HG02970 (cell line): ENCODE data around the gene NEK6.

Source experiments
- ATAC-seq: cut with Tn5 transposase; IDR thresholded peaks from one replicate; pipeline ENCODE4 v1.9.1; 2021; ENCODE audit warnings: mild to moderate bottlenecking, moderate library complexity, moderate number of reproducible peaks; ENCODE audit not compliant: unreplicated experiment, low FRiP score

NEK6 gene

DNA sequence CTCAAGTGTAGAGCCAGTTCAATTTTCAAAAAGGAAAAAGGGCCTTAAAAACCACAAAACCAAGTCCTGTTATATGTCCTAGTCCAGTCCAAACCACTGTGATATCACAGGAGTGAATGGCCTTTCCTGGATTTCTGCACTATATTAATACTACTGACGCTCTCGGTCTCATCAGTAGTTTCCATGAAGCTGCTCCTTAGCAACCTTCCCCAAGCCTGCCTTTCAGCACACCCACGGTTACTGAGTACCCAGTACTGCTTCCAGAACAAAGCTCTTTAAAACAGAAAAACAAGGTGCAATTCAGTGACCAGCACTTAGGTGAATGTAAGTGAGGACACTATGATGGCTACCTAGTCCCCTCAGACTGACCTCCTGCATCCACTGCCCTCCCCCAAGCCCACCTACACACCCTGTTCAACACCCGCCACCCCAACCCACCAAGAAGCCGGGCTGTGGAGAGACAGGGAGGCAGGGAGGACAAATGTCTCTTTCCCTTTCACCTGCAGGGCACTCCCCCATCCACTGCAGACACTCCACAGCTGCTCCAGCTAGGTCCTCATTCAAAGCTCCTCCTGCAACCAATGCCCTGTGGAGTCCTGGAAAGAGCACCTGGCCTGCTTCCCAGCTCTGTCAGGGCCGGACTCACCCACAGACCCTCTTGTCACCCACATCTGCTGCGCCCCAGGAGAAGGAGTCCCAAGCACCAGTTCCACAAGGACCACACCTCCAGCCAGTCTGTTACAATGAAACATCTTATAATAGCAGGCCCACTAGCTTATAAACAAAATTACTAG is 131.6 kb downstream of the NEK6 start:
- no peak for ATAC-seq

DNA sequence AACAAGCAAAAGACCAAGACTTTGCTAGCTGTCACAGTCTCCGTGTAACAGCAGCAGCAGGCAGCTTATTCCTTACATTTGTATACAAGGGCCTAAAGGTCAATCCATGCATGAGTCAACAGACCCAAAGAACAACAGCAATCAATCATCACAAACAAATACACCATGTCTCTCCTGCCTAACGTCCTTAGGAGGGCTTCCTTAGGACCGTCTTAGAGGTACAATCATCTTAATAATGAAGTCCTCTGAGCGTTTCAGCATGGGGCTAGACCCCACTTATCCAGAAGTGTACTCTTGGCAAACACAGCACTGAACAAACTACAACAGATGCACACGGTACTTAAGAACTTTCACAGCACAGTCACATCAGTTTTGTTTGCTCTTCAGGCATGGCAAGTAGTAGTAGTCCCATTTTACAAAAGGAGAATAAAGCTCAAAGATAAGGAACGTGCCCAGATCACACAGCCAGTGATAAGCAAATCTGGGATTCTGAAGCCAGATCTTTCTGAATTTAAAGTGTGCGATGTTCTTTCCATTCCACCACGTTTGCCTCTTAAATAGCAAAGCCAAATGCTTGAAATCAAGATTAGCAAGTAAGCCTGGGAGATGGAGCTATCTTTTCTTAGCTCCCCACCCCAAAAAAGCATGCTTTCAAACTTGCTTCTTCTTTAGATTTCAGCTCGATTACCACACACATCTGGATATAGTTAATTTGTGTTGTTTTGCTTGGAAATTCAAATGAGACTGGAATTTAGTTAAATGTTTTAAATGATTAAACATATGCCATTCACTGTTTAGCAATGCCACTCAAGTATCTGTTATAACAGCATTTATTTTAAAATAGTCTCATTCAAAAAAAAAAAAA is 133.3 kb downstream of the NEK6 start:
- no peak for ATAC-seq

DNA sequence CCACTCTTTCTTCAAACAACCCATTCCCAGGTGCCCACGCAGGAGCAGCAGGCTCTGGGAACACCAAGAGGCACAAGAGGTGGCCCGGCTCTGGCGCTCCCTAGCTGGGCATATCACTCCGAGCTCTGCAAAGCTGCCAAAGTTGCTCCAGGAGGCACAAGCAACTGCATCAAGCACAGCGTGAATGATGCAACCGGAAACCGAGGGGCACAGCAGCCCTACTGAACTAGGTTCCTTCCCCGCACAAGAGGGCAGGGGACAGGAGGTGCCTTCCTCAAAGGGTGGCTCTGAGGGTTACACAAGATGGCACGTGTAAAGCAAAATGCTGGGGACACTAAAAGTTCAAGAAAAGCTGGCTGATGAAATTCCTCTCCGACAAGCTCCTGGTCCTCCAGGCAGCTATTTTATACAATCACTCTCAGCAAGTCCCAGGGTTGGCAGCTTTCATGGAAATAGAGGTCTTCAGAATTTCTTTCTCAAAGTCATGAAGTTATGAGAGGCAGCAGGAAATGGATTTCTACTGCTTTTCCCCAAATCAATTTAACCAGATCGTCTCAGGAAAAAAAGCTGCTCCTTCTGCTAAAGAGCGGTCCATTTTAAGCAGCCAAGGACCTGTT is 134.6 kb downstream of the NEK6 start:
- no peak for ATAC-seq

DNA sequence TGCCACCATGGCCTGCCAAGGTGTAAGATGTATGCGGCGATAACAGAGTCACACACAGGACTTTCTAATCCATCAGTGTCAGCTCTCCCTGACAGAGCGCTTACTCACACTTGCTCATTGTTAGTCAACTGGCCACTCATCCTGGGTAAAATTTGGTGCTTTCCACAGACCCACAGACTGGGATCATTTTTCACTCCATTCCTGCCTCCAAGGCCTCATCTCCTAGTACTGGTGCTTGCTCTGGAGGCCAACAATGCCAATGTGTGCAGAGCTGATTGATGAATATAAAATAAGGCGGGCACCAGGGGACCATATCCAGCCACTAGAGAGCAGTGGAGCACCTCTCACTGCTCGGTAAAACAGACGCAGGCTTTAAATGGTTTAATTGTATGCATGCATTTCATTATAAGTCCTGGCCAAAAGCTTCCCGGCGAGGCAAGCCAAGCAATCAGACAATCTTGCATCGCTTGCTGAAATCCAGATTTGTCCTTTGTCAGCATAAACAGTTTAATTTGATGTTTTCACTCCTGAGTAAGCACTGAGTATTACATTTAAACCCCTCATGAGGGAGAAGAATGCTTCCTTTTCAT is 135.2 kb downstream of the NEK6 start:
- ATAC-seq: no peak

DNA sequence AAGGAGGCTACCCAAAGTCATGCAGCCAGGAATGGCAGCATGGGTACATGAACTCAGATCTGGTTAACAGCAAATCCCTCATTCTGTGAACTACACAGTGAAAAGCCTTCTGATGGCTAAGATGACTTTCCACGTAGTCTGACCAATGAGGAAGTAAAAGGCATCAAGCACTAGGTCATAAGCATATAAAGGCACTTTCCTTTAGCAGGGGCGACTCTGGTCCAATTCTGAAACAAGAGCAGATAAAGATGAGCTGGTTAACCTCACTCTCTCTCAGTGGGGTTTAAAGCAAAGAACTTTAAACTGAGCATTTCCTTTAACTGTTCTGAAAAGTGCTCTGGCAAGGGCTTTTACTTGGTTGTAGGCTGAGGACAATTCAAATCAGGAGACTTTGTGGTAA is 136.4 kb downstream of the NEK6 start:
- no peak for ATAC-seq

DNA sequence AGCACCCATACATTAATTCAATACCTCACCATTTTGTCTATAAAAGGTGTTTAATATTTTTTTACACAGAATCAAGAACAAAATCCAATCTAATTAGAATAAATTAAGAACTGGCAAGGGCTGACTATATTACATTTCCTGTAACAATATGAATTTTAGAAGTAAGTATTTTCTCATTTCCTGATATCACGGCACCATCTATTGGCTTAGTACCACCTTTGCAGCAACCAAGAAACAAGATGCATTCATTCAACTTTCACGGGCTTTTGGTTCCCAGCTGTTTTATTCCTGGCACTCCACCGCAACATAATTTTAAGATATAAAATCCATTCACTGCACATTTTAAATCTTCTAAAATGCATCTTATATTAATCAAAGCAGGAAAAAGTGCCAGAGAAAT is 136.8 kb downstream of the NEK6 start:
- no peak for ATAC-seq

DNA sequence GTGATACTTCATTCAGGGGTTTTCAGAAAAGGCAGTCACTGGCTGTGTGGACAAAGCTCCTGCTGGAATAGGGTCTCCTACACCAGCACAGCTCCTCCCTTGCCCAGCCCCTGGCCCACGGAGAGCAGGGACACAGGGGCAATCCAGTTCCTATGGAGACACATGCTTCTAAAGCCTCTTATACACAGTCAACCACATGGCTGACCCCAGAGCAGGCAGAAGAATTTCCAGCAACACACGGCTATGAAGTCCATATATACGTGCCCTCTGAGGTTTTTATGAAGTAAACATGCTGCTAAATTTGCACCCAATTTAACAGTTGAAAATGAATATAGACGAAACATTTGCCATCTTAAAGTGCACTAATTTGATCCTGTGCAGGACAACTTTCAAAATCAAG is 138.1 kb downstream of the NEK6 start:
- ATAC-seq: no peak

DNA sequence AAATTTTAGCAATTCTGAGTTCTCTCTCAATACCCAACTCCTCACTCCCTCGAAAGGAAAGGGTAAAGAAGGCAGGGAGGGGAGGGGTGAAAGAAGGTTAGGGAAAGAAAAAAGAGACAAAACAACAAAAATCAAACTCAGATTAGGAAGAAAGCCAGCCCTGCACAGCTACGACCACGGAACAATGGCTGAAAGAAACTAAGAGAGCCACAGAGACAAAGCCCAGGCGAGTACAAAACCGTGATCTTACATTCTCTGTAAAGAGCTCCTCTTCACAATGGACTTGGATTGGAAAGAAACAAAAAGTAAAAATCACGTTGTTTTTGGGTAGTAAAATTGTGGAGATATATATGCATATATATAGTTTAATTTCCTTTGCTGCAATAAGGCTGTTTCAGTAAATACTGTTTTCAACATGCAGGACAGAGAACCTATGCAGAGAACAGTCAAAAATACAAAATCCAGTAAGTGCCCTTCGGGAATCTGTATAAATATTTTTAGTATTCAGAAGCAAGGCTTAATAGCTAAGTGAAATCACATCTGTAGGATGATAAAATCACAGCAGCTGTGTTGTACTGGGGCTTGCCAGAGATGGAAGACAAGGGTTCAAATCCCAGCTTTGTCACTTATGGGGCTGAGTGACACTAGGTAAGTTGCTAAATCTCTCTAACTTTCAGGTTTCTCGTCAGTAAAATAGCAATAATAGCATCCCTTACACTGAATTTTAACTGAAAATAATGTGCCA is 140.6 kb downstream of the NEK6 start:
- no peak for ATAC-seq

DNA sequence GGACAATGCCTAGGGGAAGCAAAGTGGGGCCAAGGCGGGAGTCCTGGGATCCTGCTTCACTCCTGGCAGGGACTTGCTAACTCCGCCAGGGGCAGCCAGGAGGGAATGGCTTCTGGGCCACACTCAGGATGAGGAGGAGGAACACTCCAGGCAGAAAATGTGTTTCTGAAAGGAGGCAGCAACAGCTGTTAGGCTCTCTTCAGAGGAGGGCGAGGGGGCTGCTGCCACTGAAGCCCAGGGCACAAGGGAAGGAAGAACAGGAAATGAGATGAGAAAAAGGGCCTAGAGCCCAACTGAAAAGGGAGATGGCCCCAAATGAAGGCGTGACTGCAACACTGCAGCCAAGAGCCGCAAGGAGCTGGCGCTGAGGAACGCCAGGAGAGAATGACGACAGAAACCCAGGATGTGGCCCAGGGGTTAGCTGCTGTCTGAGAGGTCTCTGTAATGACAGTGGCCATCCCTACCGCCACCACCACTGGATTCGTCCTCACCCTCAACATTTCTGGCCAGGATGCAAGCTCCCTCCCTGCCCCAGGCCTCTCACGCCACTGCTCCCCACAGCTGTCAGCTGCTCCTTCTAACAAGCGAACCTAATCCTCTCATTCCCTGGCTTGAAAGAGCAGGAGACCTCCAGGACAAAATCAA is 141.7 kb downstream of the NEK6 start:
- no peak for ATAC-seq

DNA sequence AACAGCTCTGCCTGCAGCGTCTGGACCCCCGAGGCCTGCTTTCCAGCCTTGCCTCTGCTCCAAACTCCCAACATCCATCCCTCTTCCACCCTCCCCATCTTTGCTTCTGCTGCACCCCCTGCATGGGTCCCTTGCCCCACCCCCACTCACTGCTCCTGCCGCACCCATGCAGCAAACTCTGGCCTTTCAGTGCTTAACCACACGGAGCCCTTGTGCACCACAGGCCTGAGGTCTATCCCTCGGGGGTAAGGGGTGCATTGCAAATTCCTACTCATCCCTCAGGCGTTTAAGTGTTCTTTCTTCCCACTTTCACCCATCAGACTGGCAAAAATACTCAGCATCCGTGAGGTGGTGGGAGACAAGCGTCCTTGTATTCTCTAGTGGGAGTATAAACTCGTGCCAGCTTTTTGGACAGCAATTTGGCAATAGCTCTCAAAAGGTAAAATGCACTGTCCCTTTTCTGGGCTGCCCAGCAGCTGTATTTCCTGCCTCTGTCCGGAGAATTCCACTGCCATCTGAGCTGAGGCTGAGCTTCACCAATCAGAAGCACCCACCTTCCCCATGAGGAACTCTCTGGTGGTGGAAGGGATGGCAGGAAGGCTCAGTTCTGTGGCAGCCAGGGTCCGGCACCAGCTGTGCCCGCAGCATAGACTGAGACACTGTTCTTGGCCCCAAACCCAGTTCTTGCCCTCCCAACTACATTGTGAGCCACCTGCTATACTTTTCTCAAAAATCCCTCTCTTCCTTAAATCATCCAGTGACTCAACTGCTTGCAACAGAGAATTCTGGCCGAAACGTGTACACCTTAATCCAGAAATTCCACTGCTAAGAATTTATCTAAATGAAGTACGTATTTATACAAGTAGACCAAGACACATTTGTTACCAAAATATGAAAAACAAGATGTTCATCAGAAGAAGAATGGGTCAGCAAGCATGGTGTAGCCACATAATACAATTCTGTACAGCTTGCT is 142.5 kb downstream of the NEK6 start:
- no peak for ATAC-seq
